TTC549 (cell line): ENCODE data around the gene WFIKKN1.
"Not testable (repeated sequence)": the region's sequence is repeated elsewhere in the genome, so short reads cannot be mapped to it uniquely, and the experiment has no call there.

Experiments used
- FAIRE-seq: peaks from 2 replicates; lab custom pipeline; 2012; peaks lifted over from hg19 to GRCh38; lab: Jason Lieb, UNC

The WFIKKN1 gene

GRCh38 chr16:595094-595528, 35.7 kb upstream of the WFIKKN1 start:
- FAIRE-seq = no peak

- no peak for FAIRE-seq
These were observed 34.6 kb upstream of the WFIKKN1 start for GRCh38 chr16:595942-596735.

- no peak for FAIRE-seq
These were observed 34.1 kb upstream of the WFIKKN1 start for GRCh38 chr16:596736-597060.

GRCh38 chr16:597655-598054, 33.1 kb upstream of the WFIKKN1 start:
- not testable (repeated sequence) for FAIRE-seq

- FAIRE-seq = no peak
These were observed 31.7 kb upstream of the WFIKKN1 start for GRCh38 chr16:598823-599739.

GRCh38 chr16:600781-601180, 30.0 kb upstream of the WFIKKN1 start:
- no peak for FAIRE-seq

GRCh38 chr16:603933-604332, 26.9 kb upstream of the WFIKKN1 start:
- FAIRE-seq = no peak

- FAIRE-seq = no peak
These were observed 24.0 kb upstream of the WFIKKN1 start for GRCh38 chr16:606656-607307.

GRCh38 chr16:608019-608418, 22.8 kb upstream of the WFIKKN1 start:
- no peak for FAIRE-seq

- no peak for FAIRE-seq
These were observed 21.5 kb upstream of the WFIKKN1 start for GRCh38 chr16:609316-609715.

- FAIRE-seq = no peak
These were observed 20.8 kb upstream of the WFIKKN1 start for GRCh38 chr16:609984-610383.

GRCh38 chr16:610513-611381, 20.0 kb upstream of the WFIKKN1 start:
- FAIRE-seq = no peak

- no peak for FAIRE-seq
These were observed 15.7 kb upstream of the WFIKKN1 start for GRCh38 chr16:615122-615521.

- FAIRE-seq = no peak
These were observed 13.8 kb upstream of the WFIKKN1 start for GRCh38 chr16:616733-617586.

- no peak for FAIRE-seq
These were observed 12.9 kb upstream of the WFIKKN1 start for GRCh38 chr16:617855-618254.

GRCh38 chr16:619476-620100, 11.2 kb upstream of the WFIKKN1 start:
- no peak for FAIRE-seq

GRCh38 chr16:620700-621525, 9.9 kb upstream of the WFIKKN1 start:
- no peak for FAIRE-seq

GRCh38 chr16:621526-622105, 9.2 kb upstream of the WFIKKN1 start:
- no peak for FAIRE-seq

GRCh38 chr16:622920-623280, 7.9 kb upstream of the WFIKKN1 start:
- no peak for FAIRE-seq
